HuH-7 (cell line): ENCODE data around the gene TAF11L14.
"Not testable (repeated sequence)": the region's sequence is repeated elsewhere in the genome, so short reads cannot be mapped to it uniquely, and the experiment has no call there.

Experiments used
- DNase-seq: peaks from one replicate; pipeline ENCODE4 v3.0.0; 2011; ENCODE audit warnings: low spot score

The TAF11L14 gene

GRCh38 chr5:17634160-17634559 lies at the start of gene TAF11L14:
Gene TAF11L14, plus strand, starts transcription at chr5:17634460.
- DNase-seq, result no peak

- DNase-seq, result not testable (repeated sequence)
Observed at GRCh38 chr5:17585658-17586057, 48.6 kb upstream of the TAF11L14 start, which contains the start of gene TAF11L7. Gene TAF11L7, minus strand, starts transcription at chr5:17585758.

- not testable (repeated sequence) for DNase-seq
Observed at GRCh38 chr5:17590860-17591259, 43.4 kb upstream of the TAF11L14 start, which contains the start of gene TAF11L8. Gene TAF11L8, minus strand, starts transcription at chr5:17590960.

GRCh38 chr5:17594255-17594654 lies 40.0 kb upstream of the TAF11L14 start, which contains the start of gene TAF11L9:
Gene TAF11L9, minus strand, starts transcription at chr5:17594394.
- DNase-seq, result not testable (repeated sequence)

GRCh38 chr5:17597728-17598127 lies 36.5 kb upstream of the TAF11L14 start, which contains the start of gene TAF11L10:
Gene TAF11L10, minus strand, starts transcription at chr5:17597828.
- not testable (repeated sequence) for DNase-seq

- not testable (repeated sequence) for DNase-seq
Observed at GRCh38 chr5:17603880-17604279, 30.4 kb upstream of the TAF11L14 start, which contains the start of gene TAF11L11. Gene TAF11L11, plus strand, starts transcription at chr5:17604183.

GRCh38 chr5:17604951-17605350 lies 29.3 kb upstream of the TAF11L14 start:
- no peak for DNase-seq

GRCh38 chr5:17607461-17607860 lies 26.8 kb upstream of the TAF11L14 start:
- not testable (repeated sequence) for DNase-seq

GRCh38 chr5:17610092-17610491 lies 24.2 kb upstream of the TAF11L14 start, which contains the start of gene TAF11L12:
Gene TAF11L12, plus strand, starts transcription at chr5:17610392.
- not testable (repeated sequence) for DNase-seq

GRCh38 chr5:17614872-17615605 lies 19.2 kb upstream of the TAF11L14 start:
- DNase-seq, result no peak

- no peak for DNase-seq
Observed at GRCh38 chr5:17619354-17619753, 14.9 kb upstream of the TAF11L14 start.

- DNase-seq, result peak; percentile 4
Observed at GRCh38 chr5:17620627-17621026, 13.6 kb upstream of the TAF11L14 start.

GRCh38 chr5:17625686-17626085 lies 8.6 kb upstream of the TAF11L14 start:
- no peak for DNase-seq

GRCh38 chr5:17631788-17632187 lies 2.5 kb upstream of the TAF11L14 start, which contains the start of gene TAF11L13:
Gene TAF11L13, plus strand, starts transcription at chr5:17632088.
- not testable (repeated sequence) for DNase-seq

GRCh38 chr5:17649232-17649631 lies 15.0 kb downstream of the TAF11L14 start:
- DNase-seq, result not testable (repeated sequence)

- DNase-seq, result not testable (repeated sequence)
Observed at GRCh38 chr5:17655201-17655759, 21.0 kb downstream of the TAF11L14 start.

GRCh38 chr5:17655921-17656320 lies 21.7 kb downstream of the TAF11L14 start:
- DNase-seq, result no peak

- no peak for DNase-seq
Observed at GRCh38 chr5:17663182-17663581, 28.9 kb downstream of the TAF11L14 start.

- no peak for DNase-seq
Observed at GRCh38 chr5:17665836-17666235, 31.6 kb downstream of the TAF11L14 start.

- DNase-seq, result no peak
Observed at GRCh38 chr5:17666726-17667235, 32.5 kb downstream of the TAF11L14 start.

- DNase-seq, result no peak
Observed at GRCh38 chr5:17670353-17670752, 36.1 kb downstream of the TAF11L14 start.

GRCh38 chr5:17678751-17679324 lies 44.6 kb downstream of the TAF11L14 start:
- DNase-seq, result no peak
